HTERT RPE-1 (cell line): ENCODE data around the gene CCDC178.
"Not testable (repeated sequence)": the region's sequence is repeated elsewhere in the genome, so short reads cannot be mapped to it uniquely, and the experiment has no call there.

Source experiments
- in situ Hi-C: fragments of 300-500 bp; cut with MboI; formaldehyde crosslinking; loops from 4 replicates; pipeline ENCODE4 v1.14.3; 2020; ENCODE audit warnings: low sequenced_read_pairs

CCDC178 gene, protein sequence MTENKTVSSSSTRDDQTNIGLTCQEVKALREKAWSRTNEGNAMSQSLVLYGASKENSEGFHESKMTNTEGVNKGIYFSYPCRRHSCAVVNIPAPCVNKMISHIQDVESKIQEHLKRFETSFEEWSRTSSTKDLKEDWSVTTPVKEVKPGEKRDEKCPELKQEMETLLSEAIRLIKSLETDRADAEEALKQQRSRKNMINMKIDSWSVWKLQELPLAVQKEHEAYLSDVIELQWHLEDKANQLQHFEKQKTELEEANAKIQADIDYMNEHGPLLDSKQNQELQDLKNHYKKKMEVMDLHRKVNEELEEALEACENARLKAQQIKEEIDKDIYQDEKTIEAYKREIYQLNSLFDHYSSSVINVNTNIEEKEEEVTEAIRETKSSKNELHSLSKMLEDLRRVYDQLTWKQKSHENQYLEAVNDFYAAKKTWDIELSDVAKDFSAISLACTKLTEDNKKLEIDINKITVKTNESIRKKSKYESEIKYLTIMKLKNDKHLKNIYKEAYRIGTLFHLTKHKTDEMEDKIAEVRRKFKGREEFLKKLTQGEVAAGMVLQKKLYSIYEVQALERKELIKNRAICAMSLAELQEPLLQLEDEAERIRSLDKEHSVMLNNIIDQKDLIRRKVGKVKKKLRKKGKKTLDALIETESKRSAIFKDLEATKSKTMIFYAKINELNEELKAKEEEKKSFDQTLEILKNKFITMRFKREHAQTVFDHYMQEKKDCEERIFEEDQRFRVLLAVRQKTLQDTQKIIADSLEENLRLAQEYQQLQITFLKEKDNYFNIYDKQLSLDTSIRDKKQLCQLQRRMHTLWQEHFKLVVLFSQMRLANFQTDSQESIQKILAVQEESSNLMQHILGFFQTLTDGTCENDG

DNA sequence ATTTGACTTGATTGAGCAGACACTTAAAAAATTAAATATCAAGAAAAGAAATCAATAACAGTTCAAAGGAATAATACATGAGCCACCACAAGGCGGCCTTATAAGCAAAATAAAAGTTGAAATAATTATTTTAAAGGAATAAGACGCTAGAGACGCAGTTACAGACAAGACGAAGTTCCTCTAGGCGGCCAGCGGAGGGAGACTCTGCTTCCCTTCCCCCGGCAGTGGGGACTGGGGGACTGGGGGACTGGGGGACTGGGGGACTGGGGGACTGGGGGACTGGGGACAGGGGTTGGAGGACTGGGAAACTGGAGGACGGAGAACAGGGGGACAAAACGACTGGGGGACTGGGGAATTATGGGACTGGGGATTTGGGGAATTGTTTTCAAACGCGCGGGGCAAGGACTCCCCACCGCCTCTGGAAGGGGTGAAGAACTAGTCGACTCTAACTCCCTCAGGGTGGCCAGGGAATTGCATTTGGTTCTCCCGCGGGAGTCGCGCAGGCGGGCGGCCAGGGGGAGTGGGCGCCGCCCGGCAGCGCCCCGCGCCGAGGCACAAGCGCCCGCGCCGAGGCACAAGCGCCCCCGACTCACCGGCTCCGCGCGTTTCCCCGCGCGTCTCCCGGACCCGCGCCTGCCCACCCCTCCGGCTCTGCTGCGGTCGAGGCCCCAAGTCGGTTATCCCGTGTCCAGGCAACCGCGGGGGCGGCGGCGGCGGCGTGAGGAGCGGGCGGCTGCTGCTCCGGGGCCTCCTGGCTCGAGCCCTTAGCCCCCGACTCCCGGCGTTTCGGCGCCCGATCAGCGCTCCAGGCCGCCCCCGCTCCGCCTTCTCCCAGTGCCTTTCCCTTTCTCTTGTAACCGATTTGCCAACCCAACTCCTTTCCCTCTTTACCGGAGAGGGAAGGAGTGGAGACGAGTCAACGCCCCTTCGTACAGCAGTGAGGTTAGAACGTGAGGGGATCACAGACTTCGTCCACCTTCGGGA lies at the start of gene CCDC178:
Gene CCDC178, minus strand, starts transcription at position 662 of the 984 bp plus-strand sequence. CDS start 28,633 bp downstream, outside the sequence.
- in situ Hi-C loops = no loop called here

DNA sequence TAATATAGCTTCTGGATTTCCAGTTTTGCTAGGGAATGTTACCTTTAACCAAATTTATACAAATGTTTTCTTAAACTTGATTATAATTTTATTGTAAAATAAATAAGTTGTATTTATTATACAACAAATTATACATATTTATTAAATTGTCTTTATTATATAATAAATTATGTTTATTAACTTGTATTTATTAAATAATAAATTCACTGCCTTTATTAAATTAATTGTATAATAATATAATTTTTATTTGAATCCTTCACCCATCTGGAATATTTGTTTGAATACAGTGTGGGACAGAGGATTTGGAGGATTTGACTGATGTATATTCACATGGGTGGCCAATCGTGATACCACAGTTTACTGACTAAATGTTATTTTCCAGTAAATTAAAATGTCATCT lies 43.4 kb upstream of the CCDC178 start:
- in situ Hi-C loops = no loop called here

DNA sequence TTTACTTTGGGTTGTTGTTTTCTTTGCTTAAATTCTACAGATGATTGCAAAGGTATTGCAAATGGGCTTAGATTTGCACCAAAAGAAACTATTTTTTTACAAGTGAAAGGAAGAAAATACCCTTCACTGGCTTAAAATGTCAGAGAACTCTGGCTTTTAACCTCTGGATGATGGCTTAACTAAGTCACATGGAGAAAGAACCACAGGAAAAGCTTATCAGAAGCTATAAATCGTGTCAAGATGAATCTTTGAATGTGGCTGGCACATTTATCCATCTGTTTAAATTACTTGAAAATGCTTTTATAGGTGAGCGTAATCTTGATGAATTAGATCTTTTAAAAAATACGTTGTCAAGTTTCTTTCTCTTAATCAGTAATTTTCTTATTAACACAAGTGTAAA lies 32.0 kb upstream of the CCDC178 start:
- in situ Hi-C loops = no loop called here

DNA sequence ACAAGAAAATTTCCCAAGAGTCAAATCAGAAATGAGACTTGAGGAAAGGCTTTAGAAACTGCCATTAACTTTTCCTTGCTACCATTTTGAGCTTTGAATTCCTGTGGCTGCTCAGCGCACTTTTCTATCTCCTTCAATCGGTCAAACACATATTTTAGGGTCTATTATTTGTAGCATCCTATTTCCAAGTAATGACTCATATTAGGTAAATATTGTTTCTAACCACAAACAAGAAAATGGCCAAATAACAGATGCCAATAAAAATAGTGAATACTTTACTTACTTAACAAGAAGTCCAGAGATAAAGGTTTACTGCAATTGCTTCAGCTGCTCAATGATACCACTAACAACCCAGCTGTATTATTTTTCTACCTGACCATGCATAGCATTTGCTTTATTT lies 29.7 kb upstream of the CCDC178 start:
- in situ Hi-C loops = no loop called here

DNA sequence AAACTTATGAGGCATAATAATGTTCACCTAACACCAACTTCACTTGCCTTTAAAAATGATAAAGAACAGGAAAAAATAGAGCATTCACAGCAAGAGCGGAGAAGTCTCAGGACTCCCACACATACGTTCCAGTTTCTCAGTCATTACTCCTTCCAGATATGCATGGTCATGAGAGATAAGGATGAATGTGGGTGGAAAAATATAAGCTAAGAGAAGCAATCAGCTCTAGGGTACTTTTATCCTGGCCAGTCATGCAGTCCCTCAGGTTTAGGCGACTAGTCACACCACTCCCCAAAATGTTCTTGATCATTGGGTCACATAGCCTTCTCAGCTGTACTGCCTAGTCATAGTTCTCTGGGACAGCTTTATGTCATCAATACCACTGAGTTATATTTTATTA lies 29.2 kb upstream of the CCDC178 start:
- in situ Hi-C loops = no loop called here

DNA sequence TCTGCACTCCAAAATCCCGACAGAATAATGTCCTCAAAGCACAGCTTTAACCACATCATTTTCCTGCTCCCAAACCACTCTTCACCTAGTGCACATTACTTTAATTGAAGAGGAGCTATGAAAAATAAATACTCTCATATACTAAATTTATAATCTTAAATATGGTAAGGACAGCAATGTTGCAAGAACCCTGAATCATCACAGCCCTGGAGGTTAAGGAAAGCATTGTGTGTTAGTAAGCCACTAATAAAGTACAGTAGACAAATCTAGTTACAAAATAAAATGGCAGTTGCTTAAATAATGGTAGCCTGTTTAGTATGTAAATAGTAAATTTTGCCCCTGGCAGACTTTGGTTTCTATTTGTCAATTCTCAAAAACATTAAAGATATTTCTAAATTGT lies 27.0 kb upstream of the CCDC178 start:
- in situ Hi-C loops = no loop called here

DNA sequence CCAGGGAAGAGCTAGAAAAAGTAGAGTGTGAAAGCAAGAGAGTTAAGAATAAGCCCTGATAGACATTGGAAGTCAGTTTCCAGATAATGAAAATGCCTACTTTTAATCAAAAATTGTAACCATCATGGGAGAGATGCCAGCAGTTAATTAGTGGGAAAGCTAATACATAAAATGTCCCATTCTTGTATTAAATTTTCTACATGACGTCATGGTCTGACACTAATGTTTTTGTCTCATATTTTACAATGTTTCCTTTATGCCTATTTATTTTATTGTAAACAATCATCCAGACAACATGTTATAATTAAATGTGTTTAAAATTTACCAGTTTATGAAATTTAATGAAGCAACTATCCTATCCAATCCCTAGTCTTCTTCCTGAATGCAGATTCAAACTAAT lies 26.3 kb upstream of the CCDC178 start:
- in situ Hi-C loops = no loop called here

DNA sequence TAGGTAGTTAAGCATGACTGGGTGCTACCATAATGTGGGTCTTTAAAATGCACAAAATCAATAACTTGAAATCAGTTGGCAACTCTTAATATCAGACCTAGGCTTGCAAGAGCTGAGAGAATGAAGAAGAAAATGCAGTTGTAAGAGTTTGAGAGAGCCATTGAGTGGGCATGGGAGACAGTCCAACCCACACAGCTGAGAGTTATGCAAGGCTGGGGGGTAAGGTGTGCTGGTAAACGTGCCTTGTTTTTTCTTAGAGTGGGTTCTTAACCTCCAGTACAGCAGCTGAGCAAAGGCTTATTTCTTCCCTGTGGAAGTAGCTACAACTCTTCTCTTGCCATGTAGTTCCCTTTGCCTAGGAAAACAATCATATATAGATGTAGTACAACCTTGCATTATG lies 20.2 kb upstream of the CCDC178 start:
- in situ Hi-C loops = no loop called here

DNA sequence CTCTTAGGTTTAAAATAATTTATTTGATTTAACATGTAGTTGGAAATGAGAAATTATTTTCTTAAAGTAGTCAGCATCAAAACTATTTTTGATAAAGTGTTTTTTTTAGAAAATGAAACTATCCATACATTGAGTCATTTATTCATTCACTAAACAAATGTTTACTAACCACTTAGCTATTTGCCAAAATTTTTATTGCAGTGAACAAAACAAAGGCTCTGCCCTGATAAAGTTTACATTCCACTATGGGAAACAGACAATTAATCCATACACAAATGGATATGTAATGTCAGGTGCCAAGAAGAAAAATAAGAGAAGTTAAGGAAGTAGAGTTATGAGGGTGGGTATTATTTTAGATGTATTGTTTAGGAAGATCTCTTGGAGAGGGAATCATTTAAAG lies 19.1 kb upstream of the CCDC178 start:
- in situ Hi-C loops = no loop called here

DNA sequence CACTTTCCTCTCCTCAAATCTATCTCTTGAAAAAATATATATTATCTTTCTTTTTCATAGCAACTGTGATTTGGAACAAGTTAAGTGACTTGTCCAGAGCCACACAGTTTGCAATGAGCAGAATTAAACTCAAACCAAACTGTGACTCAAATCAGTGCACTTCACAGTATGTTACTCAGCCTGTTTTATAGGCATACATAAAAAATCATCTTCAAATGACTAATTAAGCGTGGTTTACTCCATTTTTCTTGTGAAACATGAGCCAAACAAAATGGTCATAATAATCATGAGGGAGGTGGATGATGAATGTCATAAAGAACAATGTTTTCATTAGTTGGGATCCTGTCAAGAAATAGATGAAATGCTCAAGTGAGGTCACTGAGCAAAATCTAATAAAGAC lies 6.1 kb upstream of the CCDC178 start:
- in situ Hi-C loops = no loop called here

DNA sequence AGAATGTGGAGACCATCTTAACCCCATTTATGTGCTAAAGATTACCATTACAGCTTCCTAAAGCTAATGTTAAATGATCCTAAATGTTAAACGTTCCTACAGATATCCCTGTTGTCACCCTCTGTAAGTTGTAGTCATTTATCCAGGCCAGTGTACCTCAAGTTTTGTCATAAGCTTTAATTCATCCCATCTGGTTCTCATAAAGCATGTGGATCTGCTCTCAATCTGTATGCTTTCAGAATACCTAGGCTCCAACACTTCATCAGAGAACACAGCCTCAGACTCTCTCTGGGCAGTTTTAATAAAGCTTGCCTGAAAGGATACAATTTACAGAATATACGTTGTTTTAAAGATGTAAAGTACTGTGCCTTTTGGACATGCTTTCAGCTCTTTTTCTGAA lies 4.2 kb upstream of the CCDC178 start:
- in situ Hi-C loops = no loop called here

DNA sequence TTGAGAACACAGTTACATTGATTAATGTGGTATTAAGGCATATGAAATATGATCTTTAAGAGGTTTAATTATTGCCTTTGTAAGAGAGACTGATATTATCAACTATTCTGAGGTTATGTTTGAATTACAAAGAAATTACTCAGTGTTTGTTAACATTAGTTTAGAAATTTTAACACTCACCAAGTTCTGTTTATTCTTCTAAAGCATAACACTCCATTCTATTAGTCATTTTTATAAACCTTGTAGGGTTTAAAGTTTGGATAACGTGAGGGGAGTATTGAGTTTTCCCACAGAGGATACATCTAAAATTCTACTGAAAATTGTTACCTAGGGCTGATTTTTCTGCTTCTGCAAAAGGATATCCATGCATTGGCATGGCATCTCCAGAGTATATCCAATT lies 7.7 kb downstream of the CCDC178 start:
- in situ Hi-C loops = no loop called here

DNA sequence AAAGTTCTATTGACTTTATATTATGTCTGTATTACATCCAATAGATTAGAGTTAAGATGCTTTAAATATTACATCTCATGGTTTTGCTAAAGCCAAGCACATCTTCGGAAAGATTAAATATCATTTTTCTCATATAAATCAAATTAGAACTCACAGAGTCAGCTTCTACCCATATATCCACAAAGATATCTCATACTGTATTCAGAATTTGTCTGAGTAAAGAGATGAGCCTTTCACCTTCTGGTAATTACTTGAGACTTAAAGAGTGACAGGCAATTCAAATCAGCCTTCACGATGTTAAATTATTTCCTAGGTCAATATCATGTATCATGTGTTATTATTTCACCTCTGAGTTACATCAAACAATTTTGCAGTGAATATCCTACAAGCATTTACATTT lies 13.0 kb downstream of the CCDC178 start:
- in situ Hi-C loops = no loop called here

DNA sequence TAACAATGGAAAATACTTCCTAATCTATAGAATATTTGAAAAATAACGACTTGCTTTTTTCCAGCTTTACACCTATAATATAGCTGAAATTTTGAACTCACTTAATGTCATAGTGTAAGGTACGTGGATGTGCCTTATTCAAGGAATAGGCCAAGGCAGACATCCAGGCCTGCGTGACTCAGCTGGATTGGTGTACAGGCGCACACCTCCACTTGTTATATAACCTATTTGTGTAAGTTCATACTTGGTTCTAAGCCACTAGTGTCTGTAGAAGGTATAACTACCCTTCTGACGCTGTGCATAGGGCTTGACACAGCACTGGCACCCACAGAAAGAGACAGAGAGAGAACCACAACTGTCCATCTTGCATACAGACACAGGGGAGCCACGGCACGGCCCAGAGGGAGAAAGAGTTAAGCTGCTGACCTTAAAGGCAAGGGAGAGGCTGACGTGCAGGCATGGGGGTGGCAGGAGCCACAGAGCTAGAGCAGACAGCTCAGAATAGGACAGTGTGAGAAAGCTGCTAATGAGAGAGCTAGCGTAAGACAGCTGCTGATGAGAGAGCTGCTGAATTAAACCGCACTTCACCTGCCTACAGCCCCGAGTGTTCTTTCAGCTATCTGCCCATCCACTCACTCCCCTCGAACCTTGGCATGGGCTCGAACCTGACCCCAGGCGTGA lies 16.1 kb downstream of the CCDC178 start:
- in situ Hi-C loops = no loop called here

DNA sequence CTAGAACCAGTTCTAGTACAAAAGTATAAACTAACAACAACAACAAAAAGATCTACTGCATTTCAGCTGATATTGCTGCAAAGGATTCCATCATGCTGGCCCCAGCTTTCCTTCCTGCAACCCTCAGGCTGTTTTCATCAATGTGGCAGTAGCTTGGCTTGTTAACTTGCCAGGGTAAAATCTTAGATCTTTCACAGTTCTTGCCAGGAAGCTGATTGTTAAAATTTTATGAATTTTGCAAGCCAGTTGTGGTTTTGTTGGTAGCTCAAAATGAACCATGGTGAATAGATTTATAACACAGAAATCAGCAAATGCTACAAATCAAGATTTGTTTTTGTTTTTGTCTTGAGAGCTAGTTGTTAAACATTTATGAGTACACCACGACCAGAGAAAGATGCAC lies 19.3 kb downstream of the CCDC178 start:
- in situ Hi-C loops = no loop called here

DNA sequence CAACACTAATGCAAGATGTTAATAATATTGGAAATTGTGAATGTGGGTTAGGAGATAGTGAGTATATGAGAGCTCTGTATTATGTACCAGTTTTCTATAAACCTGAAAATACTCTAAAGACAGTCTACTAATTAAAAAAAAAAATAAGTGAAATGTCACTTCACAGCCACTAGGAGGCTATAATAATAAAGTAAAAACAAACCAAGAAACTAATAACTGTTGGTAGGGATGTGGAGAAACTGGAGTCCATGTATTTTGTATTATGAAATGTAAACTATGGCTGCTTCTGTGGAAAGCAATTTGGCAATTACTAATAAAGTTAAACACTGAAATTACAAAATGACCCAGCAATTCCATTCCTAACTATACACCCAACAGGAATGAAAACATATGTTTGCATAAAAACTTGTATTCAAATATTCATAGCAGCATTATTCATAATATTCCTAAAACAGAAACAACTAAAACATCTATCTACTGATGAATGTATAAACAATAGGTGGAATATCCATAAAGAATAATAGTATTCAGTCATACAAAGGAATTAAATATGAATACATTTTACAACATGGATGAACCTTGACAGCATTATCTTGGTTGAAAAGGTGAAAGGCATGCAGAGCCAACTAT lies 36.2 kb downstream of the CCDC178 start:
- in situ Hi-C loops = no loop called here

DNA sequence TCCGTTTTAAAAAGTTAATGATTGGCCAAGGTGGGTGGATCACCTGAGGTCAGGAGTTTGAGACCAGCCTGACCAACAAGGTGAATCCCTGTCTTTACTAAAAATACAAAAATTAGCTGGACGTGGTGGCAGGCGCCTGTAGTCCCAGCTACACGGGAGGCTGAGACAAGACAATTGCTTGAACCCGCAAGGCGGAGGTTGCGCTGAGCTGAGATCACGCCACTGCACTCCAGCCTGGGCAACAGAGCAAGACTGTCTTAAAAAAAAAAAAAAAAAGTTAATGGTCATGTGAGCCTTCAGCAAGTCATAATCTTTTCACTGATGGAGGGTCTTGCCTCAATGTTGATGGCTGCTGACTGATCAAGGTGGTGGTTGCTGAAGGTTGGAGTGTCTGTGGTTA lies 41.6 kb downstream of the CCDC178 start:
- in situ Hi-C loops = not testable (repeated sequence)

DNA sequence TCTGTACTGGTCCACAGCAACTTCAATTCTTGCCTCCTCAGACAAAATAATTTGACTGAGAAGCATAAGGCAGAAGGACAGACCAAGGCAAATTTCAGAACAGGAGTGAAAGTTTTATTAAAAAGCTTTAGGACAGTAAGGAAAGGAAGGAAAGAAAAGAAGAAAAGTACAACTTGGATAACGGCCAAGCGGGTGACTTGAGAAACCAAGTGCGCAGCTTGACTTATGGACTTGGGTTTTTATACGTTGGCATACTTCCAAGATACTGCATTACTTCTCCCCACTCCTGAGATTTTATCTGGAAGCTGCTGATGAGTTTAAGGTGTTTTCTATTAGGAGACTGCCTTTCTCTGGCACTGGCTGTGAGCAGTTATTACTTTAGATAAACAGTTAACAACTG lies 64.7 kb downstream of the CCDC178 start:
- in situ Hi-C loops = no loop called here

DNA sequence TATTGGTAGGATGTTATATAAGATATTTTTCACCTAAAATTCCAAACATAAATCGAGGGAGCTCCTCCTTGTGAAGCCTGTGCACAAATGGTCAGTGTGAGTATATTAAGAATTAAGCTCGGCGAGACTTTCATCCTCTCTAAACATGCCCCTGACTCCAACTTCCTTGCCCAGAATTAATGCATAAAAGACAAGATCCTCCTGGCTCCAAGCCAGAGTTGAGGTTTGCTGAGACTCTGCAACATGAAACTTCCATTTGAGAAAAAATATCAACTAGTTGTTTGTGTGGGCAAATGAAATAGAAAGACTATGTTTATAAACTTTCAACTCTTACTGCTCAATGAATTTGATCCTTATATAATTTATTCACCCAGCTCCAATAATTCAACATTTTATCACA lies 68.1 kb downstream of the CCDC178 start:
- in situ Hi-C loops = no loop called here
